Activated CD8-positive, alpha-beta T cell treated with anti-CD3 and anti-CD28 coated beads for 36 hours (primary cell): ENCODE data around the gene ST3GAL4. TPM values are rescaled to one million over a fixed set of nuclear protein-coding genes. Genes with fewer than 3 reads are reported as not detected.
"Not testable (repeated sequence)": the region's sequence is repeated elsewhere in the genome, so short reads cannot be mapped to it uniquely, and the experiment has no call there.

Experiments used
- ATAC-seq: fragments of 200-7000 bp; cut with Tn5 transposase; one replicate; pipeline ENCODE4 v1.10.0; 2021; ENCODE audit warnings: mild to moderate bottlenecking, moderate library complexity
- CTCF ChIA-PET: fragments of 350-600 bp; sonication (Branson Sonifier 250); formaldehyde crosslinking; loops from one replicate; lab custom pipeline; 2021; ENCODE audit warnings: antibody characterized with exemption; lab: Charles Lee
- POLR2A ChIA-PET: fragments of 350-600 bp; sonication (Branson Sonifier 250); formaldehyde crosslinking; loops from one replicate; lab custom pipeline; 2021; ENCODE audit warnings: antibody characterized with exemption; lab: Charles Lee
- DNase-seq: peaks from one replicate; pipeline ENCODE4 v3.0.0-alpha.2; 2020
- H3K27ac Mint-ChIP-seq: one replicate; pipeline ENCODE4 v1.8.0; 2021; ENCODE audit warnings: mild to moderate bottlenecking, mixed read lengths
- H3K27me3 Mint-ChIP-seq: one replicate; pipeline ENCODE4 v1.8.0; 2021; ENCODE audit warnings: mixed read lengths
- H3K36me3 Mint-ChIP-seq: one replicate; pipeline ENCODE4 v1.8.0; 2021; ENCODE audit warnings: low read depth, mixed read lengths
- H3K4me1 Mint-ChIP-seq: one replicate; pipeline ENCODE4 v1.8.0; 2021; ENCODE audit warnings: low read depth, mixed read lengths
- H3K4me3 Mint-ChIP-seq: one replicate; pipeline ENCODE4 v1.8.0; 2021; ENCODE audit warnings: mild to moderate bottlenecking, moderate library complexity, mixed read lengths
- H3K9me3 Mint-ChIP-seq: one replicate; pipeline ENCODE4 v1.8.0; 2021; ENCODE audit warnings: mixed read lengths
- intact Hi-C: fragments of 100-400 bp; cut with micrococcal nuclease; formaldehyde crosslinking; loops from one replicate; pipeline ENCODE4 v1.10.0; 2022
- total RNA-seq, 2 experiments: library from RNA; stranded (reverse); gene quantifications; one replicate each; pipeline ENCODE4 v1.2.3, GENCODE V29; 2021
- TF ChIP-seq, protein P1 (sequence below): fragments of 200-600 bp; IDR thresholded peaks from one replicate; pipeline ENCODE4 v1.8.0; 2022; ENCODE audit warnings: antibody characterized with exemption, mild to moderate bottlenecking

Gene ST3GAL4
- total RNA-seq, 2 experiments from 2014 or later = 10.7 to 11.7 TPM

DNA sequence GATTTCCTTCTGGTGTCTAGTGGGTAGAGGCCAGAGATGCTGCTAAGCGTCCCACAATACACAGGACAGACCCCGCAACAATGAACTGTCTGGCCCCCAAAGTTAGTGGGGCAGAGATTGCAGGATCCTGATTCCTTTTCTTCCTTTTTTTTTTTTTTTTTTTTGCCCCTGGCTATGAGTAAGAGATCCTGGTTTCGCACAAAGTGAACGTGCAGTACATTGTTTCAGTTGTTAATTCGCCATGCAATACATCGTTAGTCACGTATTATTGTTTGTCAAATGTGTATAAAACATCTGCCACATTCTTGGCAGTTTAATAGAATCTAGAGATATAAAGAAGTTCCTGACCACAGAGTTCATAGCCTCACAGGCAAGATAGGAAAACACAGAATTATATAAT, 20.2 kb downstream of the ST3GAL4 start:
- Mint-ChIP-seq H3K9me3 (no peaks in the 10 kb centered on the region), H3K36me3 (no peaks in the 10 kb centered on the region), H3K4me3 (no peak overlapping the region), H3K4me1 (no peaks in the 10 kb centered on the region), H3K27me3 (no peaks in the 10 kb centered on the region), H3K27ac (no peak overlapping the region)
- intact Hi-C loops = no loop called here
- POLR2A ChIA-PET = no interaction called here
- CTCF ChIA-PET = no interaction called here
- TF ChIP-seq, protein P1, sequence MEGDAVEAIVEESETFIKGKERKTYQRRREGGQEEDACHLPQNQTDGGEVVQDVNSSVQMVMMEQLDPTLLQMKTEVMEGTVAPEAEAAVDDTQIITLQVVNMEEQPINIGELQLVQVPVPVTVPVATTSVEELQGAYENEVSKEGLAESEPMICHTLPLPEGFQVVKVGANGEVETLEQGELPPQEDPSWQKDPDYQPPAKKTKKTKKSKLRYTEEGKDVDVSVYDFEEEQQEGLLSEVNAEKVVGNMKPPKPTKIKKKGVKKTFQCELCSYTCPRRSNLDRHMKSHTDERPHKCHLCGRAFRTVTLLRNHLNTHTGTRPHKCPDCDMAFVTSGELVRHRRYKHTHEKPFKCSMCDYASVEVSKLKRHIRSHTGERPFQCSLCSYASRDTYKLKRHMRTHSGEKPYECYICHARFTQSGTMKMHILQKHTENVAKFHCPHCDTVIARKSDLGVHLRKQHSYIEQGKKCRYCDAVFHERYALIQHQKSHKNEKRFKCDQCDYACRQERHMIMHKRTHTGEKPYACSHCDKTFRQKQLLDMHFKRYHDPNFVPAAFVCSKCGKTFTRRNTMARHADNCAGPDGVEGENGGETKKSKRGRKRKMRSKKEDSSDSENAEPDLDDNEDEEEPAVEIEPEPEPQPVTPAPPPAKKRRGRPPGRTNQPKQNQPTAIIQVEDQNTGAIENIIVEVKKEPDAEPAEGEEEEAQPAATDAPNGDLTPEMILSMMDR = no peak
- ATAC-seq = no peak
- DNase-seq = no peak

DNA sequence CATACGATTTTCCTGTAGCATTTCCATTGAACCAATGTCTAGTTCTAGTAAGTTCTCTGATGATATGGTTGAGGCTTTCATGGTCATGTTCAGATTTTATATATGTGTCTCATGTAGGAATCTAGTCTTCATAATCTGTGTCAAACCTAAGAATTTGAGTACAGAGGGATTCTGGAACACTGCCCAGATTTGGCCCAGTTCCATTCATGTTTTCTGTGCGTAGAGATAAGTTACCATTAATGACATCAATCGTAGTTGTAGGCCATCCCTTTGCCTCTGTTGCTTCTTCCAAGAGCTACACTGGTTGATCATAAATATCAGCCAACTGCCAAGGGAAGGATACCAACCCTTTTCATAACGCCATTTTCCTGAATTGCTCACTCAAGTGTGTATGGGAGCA, 23.3 kb downstream of the ST3GAL4 start:
- Mint-ChIP-seq H3K9me3 (no peaks in the 10 kb centered on the region), H3K27ac (no peak overlapping the region), H3K4me1 (no peaks in the 10 kb centered on the region), H3K4me3 (no peak overlapping the region), H3K27me3 (no peaks in the 10 kb centered on the region), H3K36me3 (no peaks in the 10 kb centered on the region)
- ChIA-PET POLR2A (no interaction called here), CTCF (no interaction called here)
- intact Hi-C loops = no loop called here
- no peak for DNase-seq
- ATAC-seq = no peak
- TF ChIP-seq, protein P1 = no peak

DNA sequence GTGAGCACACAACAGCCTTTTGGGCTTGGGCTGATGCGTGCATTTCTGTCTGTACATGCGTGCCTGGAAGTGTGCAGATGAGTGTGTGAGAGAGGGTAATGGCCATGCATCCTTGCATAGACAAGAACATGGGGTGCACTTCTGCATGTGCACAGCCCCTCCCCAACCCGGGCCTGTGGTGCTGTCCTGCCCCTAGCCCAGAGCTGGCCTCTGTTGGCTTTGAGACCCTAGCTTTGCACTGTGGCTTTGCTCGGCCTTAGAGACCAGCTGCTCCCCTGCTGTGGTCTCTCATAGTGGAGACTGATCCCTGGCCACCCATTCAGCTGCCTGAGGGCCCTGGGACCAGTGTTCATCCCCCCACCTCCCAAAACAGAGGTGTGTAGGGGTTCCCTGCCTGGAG, 25.4 kb downstream of the ST3GAL4 start:
- no peaks in the 10 kb centered on the region for H3K27me3 Mint-ChIP-seq

DNA sequence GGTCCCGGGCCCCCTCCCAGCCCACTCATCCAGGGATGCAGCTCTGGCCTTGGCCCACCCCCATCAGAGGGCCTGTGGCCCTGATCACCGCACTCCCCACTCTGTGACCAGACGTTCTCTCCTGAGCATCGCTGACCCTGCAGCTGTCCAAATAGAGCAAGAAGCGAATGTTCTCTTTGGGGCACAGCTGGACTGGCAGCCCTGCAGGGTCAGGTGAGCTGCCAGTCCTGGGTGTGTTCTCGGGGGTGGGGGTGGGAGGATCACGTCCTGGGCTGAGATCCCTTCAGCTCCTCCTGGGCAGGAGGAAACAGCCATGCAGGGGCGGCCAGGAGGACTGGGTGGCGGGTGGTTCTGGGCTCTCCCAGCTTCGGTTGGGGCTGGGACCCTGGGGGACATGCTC, 26.5 kb downstream of the ST3GAL4 start:
- POLR2A ChIA-PET, intact Hi-C loops, H3K27ac Mint-ChIP-seq, H3K27me3 Mint-ChIP-seq, H3K36me3 Mint-ChIP-seq, DNase-seq, H3K4me3 Mint-ChIP-seq, CTCF ChIA-PET, ATAC-seq, H3K4me1 Mint-ChIP-seq, H3K9me3 Mint-ChIP-seq: not testable (repeated sequence)

More for the DNA sequence above, 25.4 kb downstream of the ST3GAL4 start:
- no peak for ATAC-seq
- DNase-seq = no peak
- TF ChIP-seq, protein P1 = no peak
- ChIA-PET POLR2A (no interaction called here), CTCF (no interaction called here)
- Mint-ChIP-seq H3K27ac (no peak overlapping the region), H3K9me3 (no peaks in the 10 kb centered on the region), H3K36me3 (no peaks in the 10 kb centered on the region), H3K4me1 (no peaks in the 10 kb centered on the region), H3K4me3 (no peak overlapping the region)
- intact Hi-C loops = no loop called here

DNA sequence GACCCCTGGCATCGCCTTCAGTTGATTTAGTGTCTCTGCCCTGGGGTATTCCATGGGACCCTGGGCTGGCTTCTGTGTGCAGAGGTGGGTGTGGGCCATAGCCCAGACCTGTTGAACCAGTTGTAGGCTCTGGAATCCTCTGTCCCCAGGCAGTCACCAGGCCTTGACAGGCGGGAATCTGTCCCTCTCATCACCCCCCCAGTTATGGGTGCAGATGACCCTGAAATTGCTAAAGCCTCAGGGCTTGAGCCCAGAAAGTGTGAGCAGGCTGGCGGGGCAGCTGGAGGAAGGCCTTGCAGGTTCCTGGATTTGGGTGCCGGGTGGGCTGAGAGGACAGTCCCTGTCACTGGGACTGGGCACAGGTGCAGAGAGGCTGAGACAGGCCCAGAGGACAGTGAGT, 27.2 kb downstream of the ST3GAL4 start:
- H3K9me3 Mint-ChIP-seq, H3K4me3 Mint-ChIP-seq, H3K36me3 Mint-ChIP-seq, DNase-seq, H3K27me3 Mint-ChIP-seq, H3K4me1 Mint-ChIP-seq, ATAC-seq, intact Hi-C loops, H3K27ac Mint-ChIP-seq, CTCF ChIA-PET, POLR2A ChIA-PET: not testable (repeated sequence)

DNA sequence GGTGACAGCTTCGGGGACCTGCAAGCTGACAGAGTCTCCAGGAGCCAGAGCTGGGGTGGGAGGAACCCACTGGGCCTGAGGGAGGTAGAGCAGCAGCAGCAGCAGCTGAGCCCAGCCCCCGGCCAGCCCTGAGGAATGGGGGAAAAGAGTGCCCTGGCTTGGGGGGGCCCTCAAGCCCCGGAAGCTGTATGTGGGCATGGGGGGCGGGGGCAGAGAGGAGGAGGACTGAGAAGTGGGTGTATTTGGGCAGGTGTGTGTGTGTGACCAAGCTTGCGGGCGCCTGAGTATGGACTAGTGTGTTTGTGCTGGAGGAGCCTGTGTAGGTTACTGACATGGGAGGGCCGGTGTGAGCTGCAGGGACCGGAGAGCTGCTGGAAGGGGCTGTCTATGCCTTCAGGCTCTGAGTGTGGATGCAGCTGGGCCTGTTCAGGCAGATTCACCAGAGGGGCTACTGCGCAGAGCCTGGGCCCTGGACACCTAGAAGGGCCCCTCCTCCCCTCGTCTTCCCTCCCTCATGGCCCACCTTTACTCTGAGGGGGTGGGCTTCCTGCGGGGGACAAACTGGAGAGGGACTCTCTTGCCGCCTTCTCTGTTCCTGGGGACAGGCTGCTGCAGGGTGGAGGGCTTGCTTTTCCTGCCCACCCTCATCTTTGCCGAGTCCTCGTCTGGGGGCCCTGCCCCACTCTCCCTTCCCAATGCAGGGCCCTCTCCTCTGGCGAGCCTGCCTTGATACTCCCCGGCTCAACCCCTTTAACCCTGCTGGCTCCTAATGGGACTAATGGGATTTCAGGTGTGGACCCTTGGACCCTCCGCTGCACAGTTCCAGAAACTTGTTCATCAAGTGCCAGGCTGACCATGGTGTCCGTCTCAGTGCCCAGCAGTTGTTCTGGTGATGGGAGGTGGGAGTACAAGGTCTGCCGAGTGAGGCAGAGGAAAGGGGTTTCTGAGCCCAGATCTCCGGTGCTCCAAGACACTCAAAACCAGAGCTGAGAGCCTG, 28.2 kb downstream of the ST3GAL4 start:
- ATAC-seq = no peak
- Mint-ChIP-seq H3K4me3 (no peak overlapping the region), H3K27ac (no peak overlapping the region), H3K27me3 (no peaks in the 10 kb centered on the region), H3K9me3 (no peaks in the 10 kb centered on the region), H3K36me3 (no peaks in the 10 kb centered on the region), H3K4me1 (no peaks in the 10 kb centered on the region)
- intact Hi-C loops = no loop called here
- ChIA-PET POLR2A (no interaction called here), CTCF (no interaction called here)
- DNase-seq = no peak
- TF ChIP-seq, protein P1 = no peak
